Right atrium auricular region (tissue), 2 donors: Measurements from ENCODE around the gene MFGE8. TPM values are rescaled to one million over a fixed set of nuclear protein-coding genes. Genes with fewer than 3 reads are reported as not detected.

ENCODE experiments used
- DNase-seq: peaks from one replicate; pipeline ENCODE4 v3.0.0-alpha.2; 2019; ENCODE audit warnings: low spot score
- H3K27ac ChIP-seq, 2 donors: fragments of 200-600 bp; sonication (generic); 1 replicate in 1 of 2; 2 replicates in 1 of 2; pipeline ENCODE4 v1.5.1; 2016 to 2019
- H3K27me3 ChIP-seq, 2 donors: fragments of 200-600 bp; sonication (generic); one replicate each; pipeline versions ENCODE4 v1.5.1 to v1.6.0; 2017 to 2019
- H3K36me3 ChIP-seq: fragments of 200-600 bp; sonication (generic); one replicate; pipeline ENCODE4 v1.5.1; 2016
- H3K4me1 ChIP-seq, 2 donors: fragments of 200-600 bp; sonication (generic); one replicate each; pipeline versions ENCODE4 v1.5.1 to v1.6.0; 2017 to 2019
- H3K4me3 ChIP-seq, 2 donors: fragments of 200-600 bp; sonication (generic); 1 replicate in 1 of 2; 2 replicates in 1 of 2; pipeline ENCODE4 v1.5.1; 2017 to 2019; ENCODE audit warnings: mild to moderate bottlenecking in 1 of 2, moderate library complexity in 1 of 2
- H3K9me3 ChIP-seq, 2 donors: fragments of 200-600 bp; sonication (generic); one replicate each; pipeline ENCODE4 v1.5.1; 2019
- total RNA-seq, 2 donors: library from RNA; depleted of rRNA; stranded (reverse); fragments of >200 nt; gene quantifications; one replicate each; pipeline ENCODE4 v1.1.0, GENCODE V29; 2016
- TF ChIP-seq, protein P1 (sequence below), 2 donors: fragments of 200-600 bp; sonication (generic); IDR thresholded peaks; one replicate each; pipeline ENCODE4 v1.5.1; 2019; ENCODE audit warnings: antibody characterized with exemption in 2 of 2

Gene MFGE8
- total RNA-seq, 2 donors from 2014 or later: 341 to 552 TPM

DNA sequence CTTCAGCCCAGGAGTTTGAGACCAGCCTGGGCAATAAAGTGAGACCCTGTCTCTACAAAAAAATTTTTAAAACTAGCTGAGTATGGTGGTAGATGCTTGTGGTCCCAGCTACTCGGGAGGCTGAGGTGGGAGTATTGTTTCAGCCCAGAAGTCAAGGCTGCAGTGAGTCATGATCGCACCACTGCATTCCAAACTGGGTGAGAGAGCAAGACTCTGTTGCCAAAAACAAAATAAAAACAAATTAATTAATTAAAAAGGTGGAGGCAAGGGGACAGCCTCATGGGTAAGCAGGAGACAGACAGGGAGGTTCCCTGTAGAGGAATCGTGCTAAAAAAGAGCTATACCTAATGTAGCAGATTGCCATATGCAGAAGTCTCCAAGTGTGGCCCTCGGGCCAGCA lies 30.4 kb downstream of the MFGE8 start:
- no peaks in the 10 kb centered on the region for H3K36me3 ChIP-seq

DNA sequence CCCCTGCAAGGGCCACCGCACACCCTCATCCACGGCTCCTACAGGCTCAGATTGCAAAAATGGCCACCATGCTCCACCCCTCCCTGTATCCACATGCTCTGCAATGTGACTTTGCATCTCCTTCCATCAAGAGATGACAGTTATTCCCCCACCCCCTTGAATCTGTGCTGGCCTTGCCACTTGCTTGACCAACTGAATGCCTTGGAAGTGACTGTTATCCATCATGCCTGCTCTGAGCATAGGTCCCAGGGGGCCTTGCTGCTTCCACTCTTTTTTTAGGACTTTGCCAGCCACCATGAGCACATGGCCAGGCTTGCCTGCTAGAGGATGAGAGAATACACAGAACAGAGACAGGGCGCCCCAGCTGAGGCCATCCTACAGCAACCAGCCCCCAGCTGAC lies 31.4 kb downstream of the MFGE8 start:
- Histone ChIP-seq H3K27me3 (no peaks in the 10 kb centered on the region), H3K9me3 (no peaks in the 10 kb centered on the region), H3K4me3 (no peak overlapping the region), H3K27ac (no peak overlapping the region), H3K4me1 (no peaks in the 10 kb centered on the region), H3K36me3 (no peaks in the 10 kb centered on the region)
- TF ChIP-seq, protein P1, sequence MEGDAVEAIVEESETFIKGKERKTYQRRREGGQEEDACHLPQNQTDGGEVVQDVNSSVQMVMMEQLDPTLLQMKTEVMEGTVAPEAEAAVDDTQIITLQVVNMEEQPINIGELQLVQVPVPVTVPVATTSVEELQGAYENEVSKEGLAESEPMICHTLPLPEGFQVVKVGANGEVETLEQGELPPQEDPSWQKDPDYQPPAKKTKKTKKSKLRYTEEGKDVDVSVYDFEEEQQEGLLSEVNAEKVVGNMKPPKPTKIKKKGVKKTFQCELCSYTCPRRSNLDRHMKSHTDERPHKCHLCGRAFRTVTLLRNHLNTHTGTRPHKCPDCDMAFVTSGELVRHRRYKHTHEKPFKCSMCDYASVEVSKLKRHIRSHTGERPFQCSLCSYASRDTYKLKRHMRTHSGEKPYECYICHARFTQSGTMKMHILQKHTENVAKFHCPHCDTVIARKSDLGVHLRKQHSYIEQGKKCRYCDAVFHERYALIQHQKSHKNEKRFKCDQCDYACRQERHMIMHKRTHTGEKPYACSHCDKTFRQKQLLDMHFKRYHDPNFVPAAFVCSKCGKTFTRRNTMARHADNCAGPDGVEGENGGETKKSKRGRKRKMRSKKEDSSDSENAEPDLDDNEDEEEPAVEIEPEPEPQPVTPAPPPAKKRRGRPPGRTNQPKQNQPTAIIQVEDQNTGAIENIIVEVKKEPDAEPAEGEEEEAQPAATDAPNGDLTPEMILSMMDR (IDR thresholded peaks at IDR 0.05): no peak
- DNase-seq: no peak

More for the DNA sequence above, 30.4 kb downstream of the MFGE8 start:
- H3K9me3 ChIP-seq: no peaks in the 10 kb centered on the region
- H3K27me3 ChIP-seq: no peaks in the 10 kb centered on the region
- DNase-seq: no peak
- no peaks in the 10 kb centered on the region for H3K4me1 ChIP-seq
- H3K4me3 ChIP-seq: no peak overlapping the region
- H3K27ac ChIP-seq: no peak overlapping the region
- TF ChIP-seq, protein P1 (IDR thresholded peaks at IDR 0.05): no peak

DNA sequence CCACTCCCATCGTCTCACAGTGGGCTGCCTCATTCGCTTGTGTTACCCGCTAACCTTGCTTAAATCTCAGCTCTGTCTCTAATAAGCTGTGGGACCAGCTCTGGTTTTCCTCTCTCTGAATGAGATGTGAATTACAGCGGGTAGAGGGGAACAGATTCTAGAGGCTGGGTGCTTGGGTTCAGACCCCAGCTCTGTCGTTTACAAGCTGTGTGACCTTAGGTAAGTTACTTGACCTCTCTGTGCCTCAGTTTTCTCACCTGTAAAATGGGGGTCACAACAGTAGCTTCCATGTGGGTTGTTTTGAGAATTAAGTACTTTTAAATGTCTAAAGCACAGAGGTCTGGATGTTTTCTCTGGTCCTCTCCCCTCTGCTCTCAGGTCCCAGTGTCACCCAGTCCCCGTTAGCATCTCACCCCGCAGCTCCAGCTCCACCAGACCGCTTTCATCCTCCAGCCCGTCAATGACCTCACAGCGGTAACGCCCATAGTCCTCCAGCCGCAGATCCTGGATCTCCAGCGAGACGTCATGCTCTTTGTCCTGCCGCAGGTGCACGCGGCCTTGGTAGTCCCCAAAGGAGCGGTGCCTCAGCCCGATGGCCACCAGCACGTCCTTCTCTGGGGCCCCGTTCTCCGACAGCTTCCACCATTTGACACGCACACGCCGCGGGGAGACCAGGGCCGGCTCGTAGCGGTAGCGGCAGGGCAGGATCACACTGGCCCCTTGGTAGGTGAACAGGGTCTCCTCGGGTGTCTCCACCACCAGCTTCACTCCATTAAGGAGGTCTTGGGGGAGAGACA lies 32.0 kb downstream of the MFGE8 start:
- Histone ChIP-seq H3K9me3 (no peaks in the 10 kb centered on the region), H3K27me3 (no peaks in the 10 kb centered on the region), H3K36me3 (no peaks in the 10 kb centered on the region), H3K4me3 (no peak overlapping the region), H3K4me1 (no peaks in the 10 kb centered on the region), H3K27ac (no peak overlapping the region)
- DNase-seq: no peak
- TF ChIP-seq, protein P1 (IDR thresholded peaks at IDR 0.05): no peak

DNA sequence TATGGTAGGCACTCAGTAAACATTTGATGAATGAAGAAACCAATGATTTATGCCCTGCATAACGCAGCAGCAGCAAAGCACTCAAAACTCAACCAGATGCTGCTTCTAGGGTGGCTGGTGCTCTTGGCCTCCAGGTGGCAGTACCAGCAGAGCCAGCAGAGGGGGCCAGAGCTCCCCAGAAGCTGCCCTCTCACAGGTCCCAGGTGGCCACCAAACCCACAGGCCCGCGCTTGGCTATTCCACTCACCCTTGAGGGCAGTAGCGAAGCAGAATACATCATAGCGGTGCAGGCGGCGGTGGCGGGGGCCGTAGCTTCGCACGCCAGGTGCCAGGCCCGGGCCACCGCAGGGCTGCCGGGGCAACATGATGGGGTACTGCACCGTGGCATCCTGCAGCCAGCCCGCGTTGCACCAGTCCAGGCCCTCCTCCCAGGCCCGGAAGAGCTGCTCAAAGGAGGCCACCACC lies 34.4 kb downstream of the MFGE8 start:
- Histone ChIP-seq H3K4me1 (no peaks in the 10 kb centered on the region), H3K9me3 (no peaks in the 10 kb centered on the region), H3K4me3 (no peak overlapping the region), H3K27ac (no peak overlapping the region), H3K27me3 (no peaks in the 10 kb centered on the region), H3K36me3 (no peaks in the 10 kb centered on the region)
- TF ChIP-seq, protein P1 (IDR thresholded peaks at IDR 0.05): peak; percentile 25 to 72
- DNase-seq: no peak

DNA sequence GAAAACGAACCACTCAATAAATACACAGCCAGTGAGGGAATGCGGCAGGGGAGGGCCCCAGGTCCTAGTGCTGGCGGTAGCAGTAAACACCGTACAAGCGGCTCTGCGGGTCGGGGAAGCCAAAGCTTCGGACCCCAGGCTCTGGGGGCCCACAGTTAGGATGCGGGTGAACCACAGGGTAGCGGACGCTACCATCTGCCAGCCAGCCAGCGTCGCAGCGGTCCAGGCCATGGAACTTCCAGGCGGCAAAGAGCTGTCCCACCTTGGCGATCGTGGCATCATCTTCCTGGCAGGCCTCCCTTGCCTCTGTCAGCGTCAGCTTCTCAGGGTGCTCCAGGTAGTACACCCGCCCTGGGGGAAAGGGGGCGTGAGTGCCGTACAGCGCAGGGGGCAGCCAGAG lies 35.3 kb downstream of the MFGE8 start:
- TF ChIP-seq, protein P1 (IDR thresholded peaks at IDR 0.05): no peak
- Histone ChIP-seq H3K4me3 (no peak overlapping the region), H3K27me3 (no peaks in the 10 kb centered on the region), H3K4me1 (no peaks in the 10 kb centered on the region), H3K27ac (no peak overlapping the region), H3K36me3 (no peaks in the 10 kb centered on the region), H3K9me3 (no peaks in the 10 kb centered on the region)
- DNase-seq: no peak
